H9 (cell line): ENCODE measurements around the gene TVP23B. TPM values are rescaled to one million over a fixed set of nuclear protein-coding genes. Genes with fewer than 3 reads are reported as not detected.
"Not testable (repeated sequence)": the region's sequence is repeated elsewhere in the genome, so short reads cannot be mapped to it uniquely, and the experiment has no call there.

Experiments
- DNase-seq: peaks from one replicate; pipeline ENCODE4 v3.0.0-alpha.2; 2017
- H2AFZ ChIP-seq: one replicate; pipeline ENCODE4 v1.6.1; 2013; ENCODE audit warnings: mild to moderate bottlenecking, low read length, control low read depth, moderate library complexity
- H2AK5ac ChIP-seq: 2 replicates; pipeline ENCODE4 v1.6.1; 2013; ENCODE audit warnings: low read length, control low read depth, mixed read lengths; ENCODE audit not compliant: insufficient read length
- H2BK120ac ChIP-seq: one replicate; pipeline ENCODE4 v1.6.1; 2013; ENCODE audit warnings: low read depth, mild to moderate bottlenecking, low read length, control low read depth, inconsistent platforms; ENCODE audit not compliant: poor library complexity, severe bottlenecking
- H2BK12ac ChIP-seq: 2 replicates; pipeline ENCODE4 v1.6.1; 2013; ENCODE audit warnings: low read length, control low read depth, mixed read lengths, low read depth; ENCODE audit not compliant: insufficient read length
- H2BK15ac ChIP-seq: 2 replicates; pipeline ENCODE4 v1.6.1; 2013; ENCODE audit warnings: low read depth, low read length, control low read depth
- H2BK20ac ChIP-seq: one replicate; pipeline ENCODE4 v1.6.1; 2013; ENCODE audit warnings: low read depth, mild to moderate bottlenecking, low read length, control low read depth, inconsistent platforms; ENCODE audit not compliant: poor library complexity, severe bottlenecking
- H2BK5ac ChIP-seq: 2 replicates; pipeline ENCODE4 v1.6.1; 2013; ENCODE audit warnings: low read length, control low read depth, mixed read lengths; ENCODE audit not compliant: insufficient read length
- H3K14ac ChIP-seq: 2 replicates; pipeline ENCODE4 v1.6.1; 2013; ENCODE audit warnings: low read length, control low read depth; ENCODE audit not compliant: insufficient read depth
- H3K18ac ChIP-seq: 2 replicates; pipeline ENCODE4 v1.6.1; 2013; ENCODE audit warnings: low read depth, mild to moderate bottlenecking, mixed read lengths, low read length, control low read depth; ENCODE audit not compliant: insufficient read length
- H3K23ac ChIP-seq: 2 replicates; pipeline ENCODE4 v1.6.1; 2013; ENCODE audit warnings: low read length, control low read depth, mixed read lengths, low read depth; ENCODE audit not compliant: insufficient read length
- H3K23me2 ChIP-seq: 2 replicates; pipeline ENCODE4 v1.6.1; 2013; ENCODE audit warnings: low read depth, mild to moderate bottlenecking, mixed read lengths, low read length, control low read depth; ENCODE audit not compliant: insufficient read length, poor library complexity, severe bottlenecking
- H3K27ac ChIP-seq: 2 replicates; pipeline ENCODE4 v1.5.1; 2013; ENCODE audit warnings: low read length, control low read depth, mixed read lengths, low read depth; ENCODE audit not compliant: insufficient read length
- H3K27me3 ChIP-seq: 2 replicates; pipeline ENCODE4 v1.6.1; 2013; ENCODE audit warnings: low read length, control low read depth, inconsistent platforms; ENCODE audit not compliant: insufficient read depth
- H3K4ac ChIP-seq: 2 replicates; pipeline ENCODE4 v1.6.1; 2013; ENCODE audit warnings: low read depth, mild to moderate bottlenecking, control low read depth, inconsistent platforms, low read length, moderate library complexity
- H3K4me1 ChIP-seq: 2 replicates; pipeline ENCODE4 v1.6.1; 2013; ENCODE audit warnings: low read length, control low read depth, inconsistent platforms; ENCODE audit not compliant: insufficient read depth
- H3K4me2 ChIP-seq: 2 replicates; pipeline ENCODE4 v1.6.1; 2013; ENCODE audit warnings: low read length, control low read depth, mixed read lengths; ENCODE audit not compliant: insufficient read length, insufficient read depth
- H3K56ac ChIP-seq: 2 replicates; pipeline ENCODE4 v1.6.1; 2013; ENCODE audit warnings: low read depth, mild to moderate bottlenecking, mixed read lengths, low read length, control low read depth; ENCODE audit not compliant: insufficient read length
- H3K79me1 ChIP-seq: 2 replicates; pipeline ENCODE4 v1.6.1; 2013; ENCODE audit warnings: low read depth, mild to moderate bottlenecking, moderate library complexity, low read length, control low read depth, inconsistent platforms; ENCODE audit not compliant: insufficient read depth, poor library complexity, severe bottlenecking
- H3K79me2 ChIP-seq: 2 replicates; pipeline ENCODE4 v1.6.1; 2013; ENCODE audit warnings: low read length, control low read depth, inconsistent platforms; ENCODE audit not compliant: insufficient read depth
- H3K9ac ChIP-seq: 2 replicates; pipeline ENCODE4 v1.6.1; 2013; ENCODE audit warnings: low read length, control low read depth, mixed read lengths; ENCODE audit not compliant: insufficient read length; ENCODE audit errors: extremely low read depth
- H3K9me3 ChIP-seq: one replicate; pipeline ENCODE4 v1.6.1; 2013; ENCODE audit warnings: low read depth, low read length, inconsistent platforms; ENCODE audit not compliant: control insufficient read depth
- H3T11ph ChIP-seq: one replicate; pipeline ENCODE4 v1.6.1; 2013; ENCODE audit warnings: mild to moderate bottlenecking, low read length, control low read depth, inconsistent platforms
- H4K20me1 ChIP-seq: one replicate; pipeline ENCODE4 v1.6.1; 2013; ENCODE audit not compliant: control insufficient read depth, insufficient read length, insufficient read depth
- H4K5ac ChIP-seq: 2 replicates; pipeline ENCODE4 v1.6.1; 2013; ENCODE audit warnings: low read depth, mild to moderate bottlenecking, mixed read lengths, low read length, control low read depth; ENCODE audit not compliant: insufficient read length
- H4K8ac ChIP-seq: replicated peaks from 2 replicates; pipeline ENCODE4 v1.6.1; 2013; ENCODE audit warnings: low read length, control low read depth, mixed read lengths, low read depth; ENCODE audit not compliant: insufficient read length
- H4K91ac ChIP-seq: 2 replicates; pipeline ENCODE4 v1.6.1; 2013; ENCODE audit warnings: low read depth, mild to moderate bottlenecking, moderate library complexity, mixed read lengths, low read length, control low read depth; ENCODE audit not compliant: insufficient read length
- H3K27ac Mint-ChIP-seq, 3 experiments: 2 replicates in 2 of 3; 3 replicates in 1 of 3; pipeline ENCODE4 v1.8.0; 2020 to 2021; ENCODE audit warnings: mixed read lengths in 3 of 3, mild to moderate bottlenecking in 1 of 3, moderate library complexity in 1 of 3
- H3K27me3 Mint-ChIP-seq: 2 replicates; pipeline ENCODE4 v1.8.0; 2021; ENCODE audit warnings: low read depth, mild to moderate bottlenecking, moderate library complexity, mixed read lengths
- H3K36me3 Mint-ChIP-seq, 3 experiments: 2 replicates in 2 of 3; 3 replicates in 1 of 3; pipeline ENCODE4 v1.8.0; 2020 to 2021; ENCODE audit warnings: low read depth in 3 of 3, mixed read lengths in 3 of 3; ENCODE audit not compliant: insufficient read depth in 1 of 3
- H3K4me1 Mint-ChIP-seq, 2 experiments: 2 replicates each; pipeline ENCODE4 v1.8.0; 2020; ENCODE audit warnings: mixed read lengths in 2 of 2
- H3K4me3 Mint-ChIP-seq, 2 experiments: 2 replicates in 1 of 2; 3 replicates in 1 of 2; pipeline ENCODE4 v1.8.0; 2020 to 2021; ENCODE audit warnings: mild to moderate bottlenecking in 2 of 2, mixed read lengths in 2 of 2, moderate library complexity in 1 of 2
- H3K9me3 Mint-ChIP-seq, 2 experiments: 2 replicates in 1 of 2; 3 replicates in 1 of 2; pipeline ENCODE4 v1.8.0; 2020; ENCODE audit warnings: mild to moderate bottlenecking in 2 of 2, mixed read lengths in 2 of 2, moderate library complexity in 1 of 2
- WGBS: extraction: QIAGEN DNeasy Blood & Tissue Kit; methylation state at CpG from one replicate; pipeline ENCODE4 v1.1.7; 2013; ENCODE audit warnings: missing lambda C conversion rate, low lambda C conversion rate, mixed read lengths; ENCODE audit not compliant: insufficient read length; ENCODE audit errors: extremely low coverage; 5-methylcytosine and 5-hydroxymethylcytosine counted together
- total RNA-seq: library from RNA; stranded (reverse); gene quantifications from 2 replicates; pipeline ENCODE4 v1.2.1, GENCODE V29; 2021

The TVP23B gene
- total RNA-seq, 1 experiment from 2014 or later, result 20.5 TPM

GRCh38 chr17:18753829-18754409 lies 27.1 kb upstream of the TVP23B start:
- H4K8ac ChIP-seq, H2BK20ac ChIP-seq, H3K9ac ChIP-seq, H3K14ac ChIP-seq, H3K4me3 Mint-ChIP-seq, H3K56ac ChIP-seq, H3K23me2 ChIP-seq, H3K4me1 Mint-ChIP-seq, H3K27ac Mint-ChIP-seq, H4K91ac ChIP-seq, H2AK5ac ChIP-seq, H3K36me3 Mint-ChIP-seq, H3K27me3 Mint-ChIP-seq, H3K18ac ChIP-seq, H2BK5ac ChIP-seq, H3T11ph ChIP-seq, H4K5ac ChIP-seq, H4K20me1 ChIP-seq, H3K4ac ChIP-seq, H2AFZ ChIP-seq, H2BK15ac ChIP-seq, H3K4me2 ChIP-seq, H3K9me3 Mint-ChIP-seq, H3K79me2 ChIP-seq, H2BK12ac ChIP-seq, H3K79me1 ChIP-seq, H3K27ac ChIP-seq, DNase-seq, H3K4me1 ChIP-seq, H3K9me3 ChIP-seq, H2BK120ac ChIP-seq, H3K23ac ChIP-seq, H3K27me3 ChIP-seq: not testable (repeated sequence)
- no CpG with 5 or more reads among the region's 6 CpGs for WGBS

- not testable (repeated sequence) for H4K8ac ChIP-seq, DNase-seq, H3K27ac Mint-ChIP-seq, H3K9me3 Mint-ChIP-seq, H2BK5ac ChIP-seq, H2BK12ac ChIP-seq, H4K91ac ChIP-seq, H3K14ac ChIP-seq, H3K4me1 ChIP-seq, H2AFZ ChIP-seq, H3K27me3 Mint-ChIP-seq, H3K56ac ChIP-seq, H3K18ac ChIP-seq, H3K36me3 Mint-ChIP-seq, H4K20me1 ChIP-seq, H3K79me1 ChIP-seq, H2AK5ac ChIP-seq, H3K4me2 ChIP-seq, H2BK15ac ChIP-seq, H3K4ac ChIP-seq, H3K23ac ChIP-seq, H3K9ac ChIP-seq, H3K4me1 Mint-ChIP-seq, H3K27me3 ChIP-seq, H3T11ph ChIP-seq, H3K23me2 ChIP-seq, H3K79me2 ChIP-seq, H2BK20ac ChIP-seq, H3K9me3 ChIP-seq, H3K27ac ChIP-seq, H4K5ac ChIP-seq, H3K4me3 Mint-ChIP-seq, H2BK120ac ChIP-seq
- WGBS, result no CpG with 5 or more reads among the region's 4 CpGs
Observed at GRCh38 chr17:18755969-18756368, 25.0 kb upstream of the TVP23B start.
